ENCODE measurements around the gene NEGR1. TPM values are rescaled to one million over a fixed set of nuclear protein-coding genes. Genes with fewer than 3 reads are reported as not detected.

Gene NEGR1
- total and polyA plus RNA-seq, 2 experiments from 2014 or later: 0.57 to 0.94 TPM

GRCh38 chr1:71521655-71522264 is 760.6 kb downstream of the NEGR1 start:
- Histone ChIP-seq H3K36me3 (ENCODE audit: insufficient read depth) (no peaks in the 10 kb centered on the region), H2AFZ (no peak overlapping the region), H4K20me1 (replicated peaks; ENCODE audit: insufficient read depth) (no peaks in the 10 kb centered on the region), H3K9me2 (ENCODE audit: insufficient read depth) (no peaks in the 10 kb centered on the region), H3K4me1 (ENCODE audit: insufficient read depth) (no peaks in the 10 kb centered on the region), H3K4me2 (no peak overlapping the region), H3K79me2 (replicated peaks; ENCODE audit: insufficient read depth) (no peaks in the 10 kb centered on the region), H3K27ac (ENCODE audit: low read depth) (no peak overlapping the region), H3F3A (replicated peaks; ENCODE audit: low read depth) (no peaks in the 10 kb centered on the region), H3K27me3 (ENCODE audit: insufficient read depth) (no peaks in the 10 kb centered on the region), H3K4me3 (no peak overlapping the region)
- H3K4me3 Mint-ChIP-seq: no peak overlapping the region
- H3K9me3 Mint-ChIP-seq: no peaks in the 10 kb centered on the region
- DNase-seq (ENCODE audit: low spot score) (peak; percentile 54), ATAC-seq (peak; percentile 53)
- H3K27me3 Mint-ChIP-seq (ENCODE audit: insufficient read depth, low read depth, poor library complexity): no peaks in the 10 kb centered on the region
- TF ChIP-seq ZNF331 (CRISPR knock-in tag; IDR thresholded peaks at IDR 0.05; ENCODE audit: low read depth) (no peak), CTCF (conservative IDR thresholded peaks at IDR 0.05; ENCODE audit: low read depth in 2 of 2) (peak; percentile 80 to 81)
- H3K27ac Mint-ChIP-seq: no peak overlapping the region
- H3K4me1 Mint-ChIP-seq: no peaks in the 10 kb centered on the region
- H3K36me3 Mint-ChIP-seq (ENCODE audit: low read depth): no peaks in the 10 kb centered on the region

- Histone ChIP-seq H3K9me2 (ENCODE audit: insufficient read depth) (no peaks in the 10 kb centered on the region), H3K4me3 (no peak overlapping the region), H3K4me2 (no peak overlapping the region), H3K36me3 (ENCODE audit: insufficient read depth) (no peaks in the 10 kb centered on the region), H3K79me2 (replicated peaks; ENCODE audit: insufficient read depth) (no peaks in the 10 kb centered on the region), H3F3A (replicated peaks; ENCODE audit: low read depth) (no peaks in the 10 kb centered on the region), H3K27me3 (ENCODE audit: insufficient read depth) (no peaks in the 10 kb centered on the region), H3K27ac (ENCODE audit: low read depth) (no peak overlapping the region), H4K20me1 (replicated peaks; ENCODE audit: insufficient read depth) (no peaks in the 10 kb centered on the region), H2AFZ (no peak overlapping the region), H3K4me1 (ENCODE audit: insufficient read depth) (no peaks in the 10 kb centered on the region)
- TF ChIP-seq CTCF (conservative IDR thresholded peaks at IDR 0.05; ENCODE audit: low read depth in 2 of 2) (no peak), POLR2AphosphoS5 (IDR thresholded peaks at IDR 0.05; ENCODE audit: low read depth) (no peak), STAT1 (IDR thresholded peaks at IDR 0.05; ENCODE audit: unreplicated experiment) (no peak), ETS1 (IDR thresholded peaks at IDR 0.05) (no peak), CREB1 (CRISPR knock-in tag; IDR thresholded peaks at IDR 0.05; ENCODE audit: low read depth) (no peak), ZNF331 (CRISPR knock-in tag; IDR thresholded peaks at IDR 0.05; ENCODE audit: low read depth) (no peak), EZH2phosphoT487 (IDR thresholded peaks at IDR 0.05; ENCODE audit: unreplicated experiment) (no peak), JUNB (IDR thresholded peaks at IDR 0.05; ENCODE audit: unreplicated experiment) (no peak), EZH2 (IDR thresholded peaks at IDR 0.05; ENCODE audit: low read depth, unreplicated experiment) (no peak), ZNF114 (CRISPR knock-in tag; IDR thresholded peaks at IDR 0.05) (no peak), REST (IDR thresholded peaks at IDR 0.05; ENCODE audit: unreplicated experiment) (no peak)
- ATAC-seq (no peak), DNase-seq (ENCODE audit: low spot score) (no peak)
- H3K36me3 Mint-ChIP-seq (ENCODE audit: low read depth): peaks cover 9% of the 10 kb centered on the region; the same call in 2 of the 3 replicates
- H3K9me3 Mint-ChIP-seq: peaks cover 16% of the 10 kb centered on the region
- H3K27me3 Mint-ChIP-seq (ENCODE audit: insufficient read depth, low read depth, poor library complexity): no peaks in the 10 kb centered on the region
- no peak overlapping the region for H3K4me3 Mint-ChIP-seq
- no peak overlapping the region for H3K27ac Mint-ChIP-seq
- no peaks in the 10 kb centered on the region for H3K4me1 Mint-ChIP-seq
These were observed 770.8 kb downstream of the NEGR1 start for GRCh38 chr1:71511505-71511904.

Measured in GM23338 (cell line).